ENCODE results near the gene RPS6KA5. TPM values are rescaled to one million over a fixed set of nuclear protein-coding genes. Genes with fewer than 3 reads are reported as not detected.

The RPS6KA5 gene
- total RNA-seq, 1 donor from 2014 or later: 1.0 TPM

GRCh38 chr14:90979515-90979914 is 80.9 kb downstream of the RPS6KA5 start:
- H3K27me3 ChIP-seq (ENCODE audit: insufficient read depth, low read length): no peaks in the 10 kb centered on the region
- no peaks in the 10 kb centered on the region for H3K79me2 ChIP-seq (ENCODE audit: insufficient read depth, low read length)
- Mint-ChIP-seq H3K9me3 (ENCODE audit: unreplicated experiment) (no peaks in the 10 kb centered on the region), H3K4me3 (ENCODE audit: unreplicated experiment) (no peak overlapping the region), H3K36me3 (ENCODE audit: low read depth, unreplicated experiment) (no peaks in the 10 kb centered on the region), H3K27me3 (ENCODE audit: low read depth, unreplicated experiment) (no peaks in the 10 kb centered on the region), H3K27ac (ENCODE audit: unreplicated experiment) (no peak overlapping the region), H3K4me1 (ENCODE audit: low read depth, unreplicated experiment) (no peaks in the 10 kb centered on the region)
- no peak overlapping the region for H3K9ac ChIP-seq (ENCODE audit: low read length)
- H3K36me3 ChIP-seq (ENCODE audit: insufficient read depth, low read length): no peaks in the 10 kb centered on the region
- H2AFZ ChIP-seq (ENCODE audit: low read depth, low read length): no peak overlapping the region
- no peaks in the 10 kb centered on the region for H3K4me1 ChIP-seq (ENCODE audit: insufficient read depth, low read length)
- TF ChIP-seq, protein P1, sequence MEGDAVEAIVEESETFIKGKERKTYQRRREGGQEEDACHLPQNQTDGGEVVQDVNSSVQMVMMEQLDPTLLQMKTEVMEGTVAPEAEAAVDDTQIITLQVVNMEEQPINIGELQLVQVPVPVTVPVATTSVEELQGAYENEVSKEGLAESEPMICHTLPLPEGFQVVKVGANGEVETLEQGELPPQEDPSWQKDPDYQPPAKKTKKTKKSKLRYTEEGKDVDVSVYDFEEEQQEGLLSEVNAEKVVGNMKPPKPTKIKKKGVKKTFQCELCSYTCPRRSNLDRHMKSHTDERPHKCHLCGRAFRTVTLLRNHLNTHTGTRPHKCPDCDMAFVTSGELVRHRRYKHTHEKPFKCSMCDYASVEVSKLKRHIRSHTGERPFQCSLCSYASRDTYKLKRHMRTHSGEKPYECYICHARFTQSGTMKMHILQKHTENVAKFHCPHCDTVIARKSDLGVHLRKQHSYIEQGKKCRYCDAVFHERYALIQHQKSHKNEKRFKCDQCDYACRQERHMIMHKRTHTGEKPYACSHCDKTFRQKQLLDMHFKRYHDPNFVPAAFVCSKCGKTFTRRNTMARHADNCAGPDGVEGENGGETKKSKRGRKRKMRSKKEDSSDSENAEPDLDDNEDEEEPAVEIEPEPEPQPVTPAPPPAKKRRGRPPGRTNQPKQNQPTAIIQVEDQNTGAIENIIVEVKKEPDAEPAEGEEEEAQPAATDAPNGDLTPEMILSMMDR (IDR thresholded peaks at IDR 0.05; ENCODE audit: insufficient read depth, low read depth, low read length): no peak
- no peaks in the 10 kb centered on the region for H3K9me3 ChIP-seq (ENCODE audit: insufficient read depth, low read depth, low read length)
- no peak overlapping the region for H3K27ac ChIP-seq (ENCODE audit: low read depth, low read length)
- H4K20me1 ChIP-seq (ENCODE audit: insufficient read depth, low read length): no peaks in the 10 kb centered on the region
- H3K4me2 ChIP-seq (ENCODE audit: low read length): no peak overlapping the region
- DNase-seq (ENCODE audit: low read depth) (no peak), FAIRE-seq (no peak)
- H3K4me3 ChIP-seq (ENCODE audit: insufficient read depth, low read depth, low read length): no peak overlapping the region

GRCh38 chr14:90976101-90976500 is 84.3 kb downstream of the RPS6KA5 start:
- no peak overlapping the region for H3K27ac ChIP-seq (ENCODE audit: low read depth, low read length)
- Mint-ChIP-seq H3K9me3 (ENCODE audit: unreplicated experiment) (no peaks in the 10 kb centered on the region), H3K4me1 (ENCODE audit: low read depth, unreplicated experiment) (no peaks in the 10 kb centered on the region), H3K27ac (ENCODE audit: unreplicated experiment) (no peak overlapping the region), H3K27me3 (ENCODE audit: low read depth, unreplicated experiment) (no peaks in the 10 kb centered on the region), H3K4me3 (ENCODE audit: unreplicated experiment) (no peak overlapping the region), H3K36me3 (ENCODE audit: low read depth, unreplicated experiment) (no peaks in the 10 kb centered on the region)
- TF ChIP-seq EZH2 (IDR thresholded peaks at IDR 0.05; ENCODE audit: insufficient read depth, low read length): no peak
- TF ChIP-seq, protein P1 (IDR thresholded peaks at IDR 0.05; ENCODE audit: insufficient read depth, low read depth, low read length): no peak
- no peak overlapping the region for H2AFZ ChIP-seq (ENCODE audit: low read depth, low read length)
- no peaks in the 10 kb centered on the region for H4K20me1 ChIP-seq (ENCODE audit: insufficient read depth, low read length)
- no peak overlapping the region for H3K4me3 ChIP-seq (ENCODE audit: insufficient read depth, low read depth, low read length)
- no peak for DNase-seq (ENCODE audit: low read depth)
- no peaks in the 10 kb centered on the region for H3K4me1 ChIP-seq (ENCODE audit: insufficient read depth, low read length)
- no peaks in the 10 kb centered on the region for H3K36me3 ChIP-seq (ENCODE audit: insufficient read depth, low read length)
- no peak overlapping the region for H3K9ac ChIP-seq (ENCODE audit: low read length)
- H3K27me3 ChIP-seq (ENCODE audit: insufficient read depth, low read length): no peaks in the 10 kb centered on the region
- H3K4me2 ChIP-seq (ENCODE audit: low read length): no peak overlapping the region
- no peaks in the 10 kb centered on the region for H3K79me2 ChIP-seq (ENCODE audit: insufficient read depth, low read length)
- H3K9me3 ChIP-seq (ENCODE audit: insufficient read depth, low read depth, low read length): no peaks in the 10 kb centered on the region
- no peak for FAIRE-seq

DNA sequence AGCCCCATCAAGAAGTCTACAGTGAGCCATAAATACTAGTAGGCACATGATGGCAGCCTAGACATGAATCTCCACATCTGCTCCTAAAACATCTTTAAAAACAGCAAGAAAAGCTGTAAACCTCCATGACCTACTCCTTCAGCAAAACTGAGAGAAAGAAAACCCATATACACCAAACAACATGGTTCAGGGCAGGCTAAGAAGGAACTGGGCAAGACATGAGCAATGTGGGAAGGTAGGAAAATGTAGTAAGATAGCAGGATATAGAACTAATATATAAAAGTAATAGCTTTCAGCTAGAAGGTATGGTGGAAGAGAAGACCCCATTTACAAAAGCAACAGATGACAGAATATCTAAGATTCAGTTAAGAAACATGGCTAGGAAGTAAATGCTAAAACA is 88.8 kb downstream of the RPS6KA5 start:
- Histone ChIP-seq H3K27me3 (ENCODE audit: insufficient read depth, low read length) (no peaks in the 10 kb centered on the region), H3K4me2 (ENCODE audit: low read length) (no peak overlapping the region), H3K4me3 (ENCODE audit: insufficient read depth, low read depth, low read length) (no peak overlapping the region), H3K36me3 (ENCODE audit: insufficient read depth, low read length) (no peaks in the 10 kb centered on the region), H3K79me2 (ENCODE audit: insufficient read depth, low read length) (no peaks in the 10 kb centered on the region), H2AFZ (ENCODE audit: low read depth, low read length) (no peak overlapping the region), H3K9me3 (ENCODE audit: insufficient read depth, low read depth, low read length) (peaks cover 3% of the 10 kb centered on the region), H3K9ac (ENCODE audit: low read length) (no peak overlapping the region), H3K4me1 (ENCODE audit: insufficient read depth, low read length) (no peaks in the 10 kb centered on the region), H4K20me1 (ENCODE audit: insufficient read depth, low read length) (no peaks in the 10 kb centered on the region), H3K27ac (ENCODE audit: low read depth, low read length) (no peak overlapping the region)
- Mint-ChIP-seq H3K36me3 (ENCODE audit: low read depth, unreplicated experiment) (peaks cover 4% of the 10 kb centered on the region), H3K27me3 (ENCODE audit: low read depth, unreplicated experiment) (no peaks in the 10 kb centered on the region), H3K27ac (ENCODE audit: unreplicated experiment) (no peak overlapping the region), H3K4me1 (ENCODE audit: low read depth, unreplicated experiment) (no peaks in the 10 kb centered on the region), H3K9me3 (ENCODE audit: unreplicated experiment) (peaks cover 6% of the 10 kb centered on the region), H3K4me3 (ENCODE audit: unreplicated experiment) (no peak overlapping the region)
- FAIRE-seq: no peak
- DNase-seq (ENCODE audit: low read depth): no peak
- no peak for TF ChIP-seq EZH2 (IDR thresholded peaks at IDR 0.05; ENCODE audit: insufficient read depth, low read length)
- TF ChIP-seq, protein P1 (IDR thresholded peaks at IDR 0.05; ENCODE audit: insufficient read depth, low read depth, low read length): no peak

Measured in astrocyte (in vitro differentiated cells and primary cell).